RPMI7951 (cell line): ENCODE data around the gene CHCHD10. TPM values are rescaled to one million over a fixed set of nuclear protein-coding genes. Genes with fewer than 3 reads are reported as not detected.
"Not testable (repeated sequence)": the region's sequence is repeated elsewhere in the genome, so short reads cannot be mapped to it uniquely, and the experiment has no call there.

Experiments used
- DNase-seq: peaks from one replicate; pipeline ENCODE4 v3.0.0-alpha.2; 2012; ENCODE audit warnings: low read depth
- total RNA-seq: library from RNA; depleted of rRNA; stranded (reverse); fragments of >200 nt; shearing (Covaris generic); gene quantifications from 2 replicates; pipeline ENCODE4 v1.2.3, GENCODE V29; 2014; rRNA removed

Gene CHCHD10
- total RNA-seq, 1 experiment from 2014 or later, result 13.9 TPM

DNA sequence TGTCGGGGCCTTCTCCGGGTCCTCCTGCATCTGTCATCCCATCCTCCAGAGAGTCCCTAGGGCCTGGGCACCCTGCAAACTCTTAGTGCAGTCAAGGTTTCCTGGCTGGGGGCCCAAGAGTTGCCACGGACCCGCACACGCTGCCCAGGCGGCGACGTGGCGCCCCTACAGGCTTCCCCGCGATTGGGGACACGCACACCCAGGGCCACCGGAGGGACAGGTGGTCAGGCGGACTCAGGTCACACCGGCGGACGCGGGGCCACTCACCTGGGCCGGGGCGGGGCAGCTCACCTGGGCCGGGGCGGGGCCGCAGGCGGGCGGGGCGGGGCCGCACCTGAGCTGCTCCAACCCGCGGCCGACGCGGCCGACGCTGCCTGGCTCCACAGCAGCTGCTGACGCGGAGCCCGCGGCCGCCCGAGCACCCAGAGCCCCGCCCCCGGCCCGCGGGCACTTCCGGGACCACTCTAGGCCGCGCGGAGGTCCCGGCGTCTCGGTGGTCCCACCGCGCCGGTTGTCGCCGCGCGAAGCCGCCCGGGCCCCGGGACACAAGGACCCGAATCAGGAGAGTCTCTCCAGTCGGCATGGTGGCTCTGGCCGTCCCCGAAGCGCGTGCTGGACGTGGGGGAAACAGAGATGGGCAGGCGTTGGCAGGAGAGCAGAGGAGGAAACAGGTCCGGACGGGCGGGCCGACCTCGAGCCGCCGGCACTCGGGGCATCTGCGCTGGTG lies 16.9 kb downstream of the CHCHD10 start, which contains the start of gene ZNF70:
TSS of gene ZNF70 (minus strand) at position 399 of the 727 bp plus-strand sequence. CDS start 5,972 bp downstream, outside the sequence.
- peak; percentile 75 for DNase-seq

DNA sequence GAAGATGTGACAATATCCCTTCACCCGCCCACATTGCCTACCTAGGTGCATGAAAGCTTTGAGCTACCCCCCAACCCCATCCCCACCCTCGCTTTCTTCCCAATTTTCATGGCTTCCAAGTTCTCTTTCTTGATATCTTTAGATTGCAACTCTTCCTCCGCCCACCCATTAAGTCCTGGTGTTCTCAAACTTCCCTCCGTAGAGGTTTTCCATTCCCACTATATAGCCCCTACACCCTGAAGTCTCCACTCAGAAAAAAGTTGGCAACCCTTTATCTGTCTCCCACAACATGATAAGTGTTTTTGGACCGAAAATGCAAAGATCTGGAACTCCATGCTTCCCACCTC lies 17.4 kb downstream of the CHCHD10 start:
- DNase-seq, result no peak

DNA sequence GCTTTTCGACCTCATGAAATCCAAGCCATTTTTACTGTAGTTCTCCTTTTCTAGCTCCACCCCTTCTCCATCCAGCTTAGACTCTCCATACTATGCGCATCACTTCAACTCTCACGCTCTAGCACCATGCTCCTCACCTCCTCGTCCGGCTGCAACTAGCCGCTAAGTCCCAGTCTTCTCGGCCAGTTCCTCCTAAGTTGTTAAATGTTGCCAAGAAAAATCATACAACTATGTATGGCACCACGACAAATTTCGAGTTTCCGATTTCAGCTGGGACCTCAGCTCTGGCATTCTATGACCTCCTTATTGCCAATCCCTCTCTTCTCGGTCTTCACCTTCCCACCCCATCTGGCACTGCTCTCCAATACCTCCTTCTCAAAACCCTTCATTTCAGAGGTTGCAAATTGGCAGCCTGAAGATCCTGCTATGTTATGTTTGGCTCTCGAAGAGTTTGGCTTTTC lies 17.9 kb downstream of the CHCHD10 start:
- DNase-seq, result no peak

DNA sequence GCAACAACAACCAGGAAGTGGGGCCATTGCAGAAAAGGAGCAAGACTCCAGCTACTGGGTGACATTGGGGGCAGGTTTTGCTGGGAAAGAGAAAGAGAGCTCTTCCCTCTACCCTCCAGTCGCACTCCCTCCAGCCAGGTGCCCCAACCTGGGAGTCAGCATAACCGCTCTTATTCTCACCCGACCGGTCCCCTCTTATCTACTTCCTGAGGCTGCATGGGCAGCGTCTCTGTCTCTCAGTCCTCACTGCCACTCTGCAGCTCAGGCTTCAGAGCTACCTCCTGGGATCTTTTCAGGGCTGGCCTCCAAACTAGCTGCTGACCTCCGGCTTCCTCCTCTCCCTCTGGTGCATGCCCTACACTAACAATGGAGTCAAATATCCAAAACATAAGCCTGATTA lies 22.0 kb downstream of the CHCHD10 start:
- no peak for DNase-seq

DNA sequence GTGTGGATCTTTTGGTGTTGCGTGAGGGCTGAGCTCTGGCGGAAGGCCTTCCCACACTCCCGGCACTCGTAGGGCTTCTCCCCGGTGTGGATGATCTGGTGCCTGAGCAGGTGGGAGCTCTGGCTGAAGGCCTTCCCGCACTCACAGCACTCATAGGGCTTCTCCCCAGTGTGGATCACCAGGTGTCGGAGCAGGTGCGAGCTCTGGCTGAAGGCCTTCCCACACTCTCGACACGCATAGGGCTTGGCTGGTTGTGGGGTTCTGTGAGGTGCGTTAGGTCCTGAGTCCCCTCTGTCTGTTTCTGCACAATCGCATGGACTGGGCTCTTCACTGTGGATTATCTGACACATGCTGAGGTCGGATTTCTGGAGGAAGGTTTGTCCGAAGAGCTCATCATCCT lies 23.3 kb downstream of the CHCHD10 start:
- no peak for DNase-seq

DNA sequence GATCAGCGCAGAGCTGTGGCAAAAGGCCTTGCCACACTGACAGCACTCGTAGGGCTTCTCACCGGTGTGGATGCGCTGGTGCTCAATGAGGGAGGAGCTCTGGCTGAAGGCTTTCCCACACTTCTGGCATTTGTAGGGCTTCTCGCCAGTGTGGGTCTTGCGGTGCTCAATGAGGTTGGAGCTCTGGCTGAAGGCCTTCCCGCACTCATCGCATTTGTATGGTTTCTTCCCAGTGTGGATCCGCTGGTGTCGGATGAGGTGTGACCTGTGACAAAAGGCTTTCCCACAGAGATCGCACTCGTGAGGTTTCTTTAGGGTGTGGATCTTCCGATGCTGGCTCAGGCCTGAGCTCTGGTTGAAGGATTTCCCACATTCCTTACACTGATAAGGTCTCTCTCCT lies 23.8 kb downstream of the CHCHD10 start:
- DNase-seq, result no peak

DNA sequence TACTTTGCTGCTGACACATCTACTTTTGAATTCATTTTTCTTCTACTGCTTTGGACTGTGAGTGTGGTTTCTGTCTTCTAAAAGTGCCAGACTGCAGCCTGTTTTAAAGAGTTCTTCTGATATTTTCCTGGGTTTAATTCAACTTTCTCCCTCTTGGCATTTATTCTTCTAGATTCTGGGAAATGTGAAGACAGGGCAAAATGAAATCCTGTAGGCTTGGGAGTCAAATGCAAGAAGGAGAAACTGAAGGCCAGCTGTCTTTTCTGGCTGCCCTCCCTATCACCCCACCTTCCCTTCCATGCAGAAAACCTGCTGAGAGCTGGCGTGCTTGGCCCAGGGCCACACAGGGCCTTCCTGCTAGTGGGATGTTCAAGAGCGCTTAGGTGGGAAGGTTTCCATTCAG lies 24.5 kb downstream of the CHCHD10 start:
- DNase-seq, result no peak

DNA sequence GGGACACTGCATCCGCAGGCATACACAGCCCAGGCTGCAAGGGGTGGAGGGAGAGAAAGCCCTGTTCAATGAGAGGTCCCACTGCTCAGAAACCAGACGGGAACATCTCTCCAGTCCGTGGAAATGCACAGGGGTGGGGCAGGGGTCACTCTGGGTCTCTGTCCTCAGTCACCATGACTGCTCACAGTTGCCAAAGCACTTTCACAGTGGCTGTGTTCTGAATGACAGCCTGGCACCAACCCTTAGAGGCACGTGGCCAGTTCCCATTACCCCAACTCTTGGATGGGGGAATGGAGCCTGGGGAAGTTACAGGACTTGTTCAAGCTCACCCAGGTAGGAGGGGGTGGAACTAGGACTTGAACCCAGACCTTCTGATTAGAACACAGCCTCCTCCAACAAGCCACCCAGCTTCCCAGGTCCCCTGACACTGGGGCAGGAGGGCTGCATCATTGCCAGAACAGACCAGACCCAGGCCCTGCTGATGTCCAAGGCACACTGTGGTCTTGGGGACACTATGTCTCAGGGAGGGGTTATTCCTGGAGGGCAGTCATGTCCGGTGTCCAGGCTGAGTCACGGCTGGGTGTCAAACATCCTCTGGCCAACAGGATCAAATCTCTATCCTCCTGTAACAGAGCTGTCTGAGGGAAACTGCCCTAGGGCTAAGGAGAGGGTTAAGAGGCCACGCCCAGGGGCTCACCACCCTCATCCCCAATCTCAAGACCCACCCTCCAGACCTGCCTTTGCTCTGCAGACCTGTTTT lies 25.1 kb downstream of the CHCHD10 start:
- peak; percentile 32 for DNase-seq

DNA sequence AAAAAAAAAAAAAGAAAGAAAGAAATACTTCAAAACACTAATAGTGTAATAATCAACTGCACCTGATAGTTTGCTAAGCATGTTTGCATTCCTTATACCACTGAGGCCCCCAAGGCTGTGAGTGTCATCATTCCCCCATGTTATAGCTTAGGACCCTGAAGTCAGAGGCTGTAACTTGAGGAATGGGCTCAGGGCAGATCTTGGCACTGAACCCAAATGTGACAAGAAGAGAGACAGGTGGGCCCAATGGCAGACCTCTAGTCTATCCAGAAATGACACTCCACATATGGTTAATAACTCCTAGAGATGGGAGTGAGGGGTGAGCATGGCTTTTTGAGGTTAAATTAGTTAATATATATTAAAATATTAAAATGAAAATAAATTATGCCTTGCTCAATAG lies 30.1 kb downstream of the CHCHD10 start:
- DNase-seq, result no peak

DNA sequence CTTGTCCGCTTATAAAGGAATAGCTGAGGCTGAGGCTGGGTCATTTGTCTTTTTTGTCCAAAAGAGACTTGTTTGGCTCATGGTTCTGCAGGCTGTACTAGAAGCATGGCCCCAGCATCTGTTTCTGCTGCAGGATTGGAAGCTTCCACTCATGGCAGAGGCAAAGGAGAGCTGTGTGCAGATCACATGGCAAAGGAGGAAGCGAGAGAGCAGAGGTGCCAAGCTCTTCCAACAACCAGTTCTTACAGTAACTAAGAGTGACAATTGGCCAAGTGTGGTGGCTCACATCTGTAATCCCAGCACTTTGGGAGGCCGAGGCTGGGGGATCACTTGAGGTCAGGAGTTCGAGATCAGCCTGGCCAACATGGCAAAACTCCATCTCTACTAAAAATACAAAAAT lies 39.7 kb downstream of the CHCHD10 start:
- DNase-seq, result not testable (repeated sequence)

DNA sequence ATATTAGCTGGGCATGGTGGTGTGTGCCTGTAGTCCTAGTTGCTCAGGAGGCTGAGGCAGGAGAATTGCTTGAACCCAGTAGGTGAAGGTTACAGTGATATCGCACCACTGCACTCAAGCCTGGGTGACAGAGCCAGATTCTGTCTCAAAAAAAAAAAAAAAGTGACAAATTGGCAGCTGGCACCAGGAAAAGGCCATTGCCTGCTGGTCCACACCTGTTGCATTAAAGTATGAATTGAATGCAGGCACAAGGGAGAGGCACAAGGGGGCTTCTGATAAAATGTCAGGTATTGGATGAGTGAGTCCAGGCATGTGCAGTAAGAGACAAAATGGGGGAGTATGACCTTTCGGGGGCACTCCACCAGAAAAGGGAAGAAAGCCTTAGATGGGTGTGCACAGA lies 45.0 kb downstream of the CHCHD10 start:
- no peak for DNase-seq

DNA sequence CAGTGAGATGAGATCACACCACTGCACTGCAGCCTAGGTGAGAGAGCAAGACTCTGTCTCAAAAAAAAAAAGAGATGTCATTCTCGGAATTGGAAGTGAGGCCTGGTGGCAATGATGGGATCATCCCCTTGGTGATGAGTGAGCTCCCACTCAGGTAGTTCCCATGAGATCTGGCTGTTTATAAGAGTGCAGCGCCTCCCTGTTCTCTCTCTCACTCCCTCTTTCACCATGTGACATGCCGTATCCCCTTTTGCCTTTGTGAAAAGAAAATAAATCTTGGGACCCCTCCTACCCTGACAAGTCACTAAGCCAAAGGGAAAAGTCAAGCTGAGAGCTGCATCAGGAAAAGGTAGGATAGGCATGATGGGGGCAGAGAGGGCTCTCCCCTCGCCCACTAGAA lies 45.6 kb downstream of the CHCHD10 start:
- DNase-seq, result no peak

DNA sequence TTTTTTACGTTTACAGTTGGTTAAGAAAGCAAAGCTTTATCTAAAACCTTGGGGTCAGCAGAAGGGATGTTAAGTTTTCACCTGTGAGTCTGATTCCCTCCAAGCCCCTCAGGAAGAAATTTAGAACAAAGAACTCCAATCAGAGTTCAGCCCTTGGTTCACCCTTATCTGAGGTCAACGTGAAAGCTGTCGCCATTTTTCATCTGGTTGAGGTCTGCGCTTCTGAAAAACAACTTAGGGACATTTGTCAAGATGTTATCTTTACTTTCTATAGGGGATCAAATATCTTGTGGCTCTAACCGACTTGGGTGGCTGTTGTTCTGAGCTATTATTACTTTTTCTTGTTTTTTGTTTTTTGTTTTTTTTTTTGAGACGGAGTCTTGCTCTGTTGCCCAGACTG lies 46.9 kb downstream of the CHCHD10 start:
- DNase-seq, result no peak

DNA sequence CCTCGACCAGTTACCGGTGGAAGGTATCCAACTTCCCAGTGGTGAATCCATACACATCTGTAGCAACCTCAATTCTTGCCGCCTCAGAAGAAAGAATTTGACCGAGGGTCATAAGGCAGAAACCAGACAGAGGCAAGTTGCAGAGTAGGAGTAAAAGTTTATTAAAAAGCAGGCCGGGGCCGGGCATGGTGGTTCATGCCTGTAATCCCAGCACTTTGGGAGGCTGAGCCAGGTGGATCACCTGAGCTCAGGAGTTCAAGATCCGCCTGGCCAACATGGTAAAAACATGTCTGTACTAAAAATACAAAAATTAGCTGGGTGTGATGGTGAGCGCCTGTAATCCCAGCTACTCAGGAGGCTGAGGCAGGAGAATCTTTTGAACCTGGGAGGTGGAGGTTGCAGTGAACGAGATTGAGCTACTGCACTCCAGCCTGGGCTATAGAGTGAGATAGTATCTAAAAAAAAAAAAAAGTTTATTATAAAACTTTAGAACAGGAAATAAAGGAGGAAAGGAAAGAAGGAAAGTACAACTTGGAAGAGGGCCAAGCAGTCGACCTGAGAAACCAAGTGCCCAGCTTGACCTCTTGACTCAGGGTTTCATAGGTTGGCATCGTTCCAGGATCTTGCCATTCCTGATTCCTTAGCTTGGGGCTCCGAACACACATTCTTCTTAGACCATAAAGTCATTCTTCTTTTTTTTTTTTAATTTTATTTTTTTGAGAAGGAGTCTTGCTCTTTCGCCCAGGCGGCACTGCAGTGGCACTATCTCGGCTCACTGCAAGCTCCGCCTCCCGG lies 49.2 kb downstream of the CHCHD10 start:
- no peak for DNase-seq

DNA sequence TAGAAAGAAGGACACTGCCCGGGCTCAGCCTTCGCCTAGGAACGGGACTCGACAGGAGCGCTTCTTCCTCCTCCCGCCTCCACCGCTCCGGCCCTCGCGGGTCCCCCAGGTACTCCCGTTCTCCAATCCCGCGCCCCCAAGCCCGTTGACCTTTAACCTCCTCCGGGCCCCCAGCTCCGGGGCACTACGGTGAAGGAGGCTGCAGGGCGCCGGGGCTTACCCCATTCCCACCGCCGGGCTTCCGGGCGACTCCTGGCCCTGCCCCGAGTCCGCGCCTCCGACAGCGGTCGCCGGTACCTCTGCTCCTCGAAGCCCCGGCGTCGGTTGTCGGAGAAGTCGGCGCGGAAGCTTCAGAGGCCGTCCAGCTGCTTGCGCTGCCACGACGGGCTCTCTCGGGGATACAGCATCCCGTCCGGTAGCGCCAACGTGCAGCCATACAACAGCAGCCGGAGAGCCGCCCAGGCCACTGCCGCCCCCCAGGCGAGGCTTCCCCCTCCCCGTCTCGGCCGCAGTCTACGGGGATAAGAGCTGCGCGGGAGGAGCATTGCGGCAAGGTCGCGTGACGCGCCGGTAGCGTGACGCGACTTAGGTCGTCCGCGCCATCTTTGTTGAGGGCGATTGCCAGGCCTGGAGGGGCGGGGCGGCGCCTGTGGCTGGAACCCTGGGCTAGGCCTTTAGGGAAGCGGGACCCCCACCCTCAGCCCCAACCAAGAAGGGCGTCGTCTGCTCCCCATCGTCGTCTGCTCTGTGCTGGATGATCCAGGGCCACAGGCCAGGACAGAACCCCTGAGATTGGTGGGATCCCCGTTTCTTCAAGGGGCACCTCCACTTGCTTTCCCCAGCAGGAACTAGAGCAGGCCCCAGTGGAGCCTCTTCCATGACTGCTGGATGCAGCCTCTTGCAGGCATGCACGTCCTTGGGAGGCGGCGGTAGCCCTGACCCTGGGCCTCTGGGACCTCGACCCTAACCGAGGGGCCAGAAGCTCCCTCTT lies 50.7 kb downstream of the CHCHD10 start:
- peak; percentile 80 for DNase-seq

Other genes with a start within 250 kb of the CHCHD10 start
- gene IGLL1, start 187.7 kb downstream of the CHCHD10 start, total RNA-seq, result not detected in 2 replicates
- not detected in 2 replicates for gene DRICH1, start 135.7 kb downstream of the CHCHD10 start, total RNA-seq
- 0.12 TPM in 1 of 2 replicates, not detected in the other for gene RGL4, start 77.0 kb downstream of the CHCHD10 start, total RNA-seq
- 1.8 and 2.9 TPM in 2 replicates for gene ZNF70, start 16.9 kb downstream of the CHCHD10 start, total RNA-seq
- gene VPREB3, start 13.5 kb downstream of the CHCHD10 start, total RNA-seq, result not detected in 2 replicates
- gene C22orf15, start 5.0 kb downstream of the CHCHD10 start, total RNA-seq, result not detected in 2 replicates
- 52.3 and 55.0 TPM in 2 replicates for gene MMP11, start 4.9 kb upstream of the CHCHD10 start, total RNA-seq
- 72.3 and 77.3 TPM in 2 replicates for gene SMARCB1, start 19.0 kb upstream of the CHCHD10 start, total RNA-seq
- gene DERL3, start 71.0 kb upstream of the CHCHD10 start, total RNA-seq, result 1.9 and 4.2 TPM in 2 replicates
- gene SLC2A11, start 89.9 kb upstream of the CHCHD10 start, total RNA-seq, result 32.1 and 39.5 TPM in 2 replicates
- 582 and 667 TPM in 2 replicates for gene MIF, start 126.4 kb upstream of the CHCHD10 start, total RNA-seq
- 18.5 and 21.4 TPM in 2 replicates for gene GSTT2B, start 193.2 kb upstream of the CHCHD10 start, total RNA-seq
- 1.9 and 2.3 TPM in 2 replicates for gene DDTL, start 198.9 kb upstream of the CHCHD10 start, total RNA-seq
- gene DDT, start 206.5 kb upstream of the CHCHD10 start, total RNA-seq, result 218 and 257 TPM in 2 replicates
- gene GSTT2, start 212.2 kb upstream of the CHCHD10 start, total RNA-seq, result 0.29 and 0.84 TPM in 2 replicates
- not detected in 2 replicates for gene GSTT4, start 237.5 kb upstream of the CHCHD10 start, total RNA-seq
- gene CABIN1, start 243.3 kb upstream of the CHCHD10 start, total RNA-seq, result 18.9 and 19.5 TPM in 2 replicates